Middle frontal gyrus (tissue), 1 donor: Measurements from ENCODE around the gene KLF7.

Source experiments
- DNase-seq: peaks from one replicate; pipeline ENCODE4 v3.0.0-alpha.2; 2015; ENCODE audit warnings: low spot score; ENCODE audit errors: extremely low spot score

Gene KLF7

GRCh38 chr2:207150284-207150683 lies 15.5 kb downstream of the KLF7 start:
- no peak for DNase-seq

DNA sequence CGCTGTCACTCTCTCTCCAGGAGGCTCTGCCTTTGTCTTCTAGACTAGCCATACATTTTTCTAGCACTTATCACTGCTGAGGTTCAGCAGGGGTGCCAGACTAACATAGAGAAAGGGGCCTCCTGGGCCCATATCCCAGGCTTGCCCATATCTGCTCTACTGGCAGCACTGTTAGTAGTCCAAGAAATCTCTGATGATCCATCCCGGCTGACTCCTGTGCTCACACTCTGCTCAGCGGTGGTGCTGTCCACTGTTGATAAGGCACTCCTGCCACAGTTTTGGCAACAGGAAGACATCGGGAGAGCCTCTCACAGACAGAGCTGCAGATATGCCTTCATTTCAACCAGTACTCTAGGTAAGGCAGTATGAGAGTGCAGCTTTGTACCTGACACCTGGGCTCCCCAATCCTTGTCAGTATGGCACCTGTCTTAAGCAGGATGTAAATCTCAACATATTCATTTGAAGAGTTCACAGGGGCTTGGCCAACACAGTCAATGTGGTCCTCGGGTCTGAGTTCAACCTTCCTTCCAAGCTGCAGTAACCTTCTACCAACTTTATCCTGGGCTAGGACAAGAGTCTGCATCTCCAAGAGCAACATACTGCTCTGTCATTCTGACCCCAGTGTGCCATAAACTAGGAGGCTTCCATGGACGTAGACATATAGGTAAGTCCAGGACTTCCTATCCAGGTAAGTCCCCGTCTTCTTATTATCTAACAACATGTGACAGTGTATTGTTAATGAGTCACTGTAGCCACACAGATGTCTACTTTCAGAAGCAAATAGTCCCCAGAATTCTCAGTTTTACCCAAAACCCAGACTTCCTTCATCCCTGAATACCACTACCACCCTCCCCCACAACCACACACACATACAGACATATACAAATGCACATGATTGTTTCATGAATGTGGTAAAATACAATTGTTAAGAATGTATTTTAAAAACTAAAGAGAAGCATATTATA lies 16.2 kb downstream of the KLF7 start:
- DNase-seq = no peak

DNA sequence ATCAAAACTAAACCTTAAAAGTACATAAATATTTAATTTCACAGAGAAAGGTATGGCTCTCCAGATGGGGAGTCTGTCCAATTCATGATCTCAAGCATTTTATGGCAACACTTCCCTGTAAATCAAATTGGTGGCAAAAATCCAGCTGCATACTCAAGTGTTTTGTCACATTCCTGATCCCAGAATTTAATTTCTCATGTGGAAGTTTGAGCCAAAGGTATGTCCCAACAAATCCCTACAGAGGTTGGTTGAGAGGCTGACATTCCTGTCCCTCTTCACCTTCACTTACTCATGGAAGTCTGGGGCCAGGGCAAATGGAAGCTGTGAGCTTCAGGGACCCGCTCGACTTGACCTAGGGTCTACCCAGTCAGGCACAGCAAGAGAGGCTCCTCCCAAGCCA lies 17.7 kb downstream of the KLF7 start:
- DNase-seq = no peak

GRCh38 chr2:207144173-207144785 lies 21.5 kb downstream of the KLF7 start:
- no peak for DNase-seq

GRCh38 chr2:207143215-207144172 lies 22.3 kb downstream of the KLF7 start:
- no peak for DNase-seq

DNA sequence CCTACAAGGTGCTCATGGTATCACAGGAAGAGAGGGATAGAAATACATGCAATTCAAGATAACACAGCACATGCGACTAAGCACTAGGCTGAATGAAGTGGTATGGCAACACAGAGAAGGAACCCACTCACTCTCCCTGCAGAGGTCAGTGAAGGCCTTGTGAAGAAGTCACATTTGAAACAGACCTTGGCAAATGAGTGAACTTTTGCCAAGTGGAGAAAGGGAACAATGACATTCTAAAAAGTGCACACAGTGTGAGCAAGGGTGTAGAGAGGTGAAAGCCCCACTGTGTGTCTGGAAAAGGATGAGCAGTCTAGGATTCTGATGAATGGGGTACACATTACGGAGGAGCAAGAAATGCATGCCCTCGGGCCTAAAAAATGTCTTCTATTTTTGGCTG lies 23.3 kb downstream of the KLF7 start:
- no peak for DNase-seq

- no peak for DNase-seq
Observed at GRCh38 chr2:207141386-207141785, 24.4 kb downstream of the KLF7 start.

DNA sequence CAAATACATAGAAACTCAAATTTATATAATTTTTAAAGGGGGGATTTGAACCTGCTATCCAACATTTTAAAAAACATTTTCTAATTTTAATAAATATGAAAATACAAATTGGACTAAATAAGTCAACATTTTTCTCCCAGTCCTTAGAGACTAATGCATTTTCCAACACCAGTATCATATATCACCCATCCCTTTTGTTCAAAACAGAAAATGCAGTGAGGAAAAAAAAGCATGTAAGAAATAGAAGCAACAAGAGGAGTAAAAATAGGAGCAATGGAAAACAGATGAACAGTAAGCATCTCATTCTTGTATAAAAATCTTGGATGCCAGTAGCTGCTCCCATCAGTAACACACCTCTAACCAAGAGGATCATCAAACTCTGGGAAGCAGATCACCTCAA lies 25.5 kb downstream of the KLF7 start:
- DNase-seq = no peak

DNA sequence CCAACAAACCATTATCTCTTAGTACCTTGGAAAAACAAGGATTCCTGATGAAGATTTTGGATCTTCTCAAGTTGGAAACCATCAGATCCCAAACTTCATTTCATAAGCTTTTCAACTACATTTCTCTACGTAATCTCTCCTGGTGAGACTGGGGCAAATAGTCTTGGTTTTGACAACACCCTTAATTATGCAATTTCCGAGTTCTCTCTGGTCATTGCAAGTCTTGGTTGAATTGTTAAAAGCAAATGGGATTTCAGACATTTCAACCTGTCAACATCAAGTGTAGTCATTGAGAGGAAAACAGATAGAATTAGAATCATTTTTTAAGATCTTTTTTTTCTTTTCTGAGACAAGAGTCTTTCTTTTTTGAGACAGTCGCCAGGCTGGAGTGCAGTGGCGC lies 26.2 kb downstream of the KLF7 start:
- DNase-seq = no peak

GRCh38 chr2:207138627-207139297 lies 27.0 kb downstream of the KLF7 start:
- no peak for DNase-seq

GRCh38 chr2:207137596-207138337 lies 28.0 kb downstream of the KLF7 start:
- DNase-seq = no peak

DNA sequence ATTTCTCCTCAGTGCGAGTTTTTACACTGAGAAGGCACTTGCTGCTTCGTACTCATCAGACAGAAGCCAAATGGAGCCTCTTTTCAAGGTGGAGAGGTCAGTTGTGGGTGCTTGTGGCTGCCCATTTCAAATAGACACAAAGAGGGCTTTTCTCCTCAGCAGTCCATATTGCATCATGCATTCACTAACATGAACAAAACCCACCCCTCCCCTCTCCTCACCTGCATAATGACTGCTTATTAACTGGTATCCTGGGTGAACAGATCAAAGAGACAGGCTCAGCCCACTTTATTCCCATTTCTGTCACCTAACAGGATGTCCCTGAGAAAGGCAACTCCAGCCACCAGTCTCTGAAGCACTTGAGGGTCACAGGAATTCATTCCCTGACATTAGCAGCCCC lies 28.9 kb downstream of the KLF7 start:
- DNase-seq = no peak

DNA sequence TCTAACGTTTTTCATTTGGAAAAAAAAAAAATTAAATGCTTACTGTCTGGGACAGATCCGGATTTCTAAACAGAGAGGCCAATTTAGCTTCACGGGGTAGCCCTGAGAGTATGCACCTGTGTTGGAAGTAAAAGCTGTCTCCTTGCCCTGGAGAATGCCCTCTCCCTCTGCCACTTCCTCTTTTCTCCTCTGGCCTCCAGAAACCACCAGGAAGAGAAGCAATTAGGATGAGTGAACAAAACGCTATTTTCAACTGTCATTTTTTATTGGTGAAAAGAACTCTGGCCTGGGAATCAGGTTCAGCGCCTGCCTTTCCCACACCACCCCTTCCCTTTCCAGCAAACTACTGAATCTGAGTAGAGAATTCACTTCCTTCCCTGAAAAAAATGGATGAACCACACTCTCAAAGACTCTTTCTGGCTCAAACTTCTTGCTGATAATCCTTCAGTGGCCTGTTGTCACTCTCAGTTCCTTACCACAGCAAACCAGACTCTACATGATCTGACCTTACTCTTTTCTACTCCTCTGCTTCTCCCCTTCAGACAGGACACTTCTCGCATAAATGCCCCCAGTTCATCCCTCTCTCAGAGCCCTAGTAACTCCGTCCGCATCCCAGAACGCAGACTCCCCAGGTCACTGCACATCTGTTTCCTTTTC lies 29.8 kb downstream of the KLF7 start:
- DNase-seq = no peak

GRCh38 chr2:207135340-207135739 lies 30.4 kb downstream of the KLF7 start:
- DNase-seq = no peak

- no peak for DNase-seq
Observed at GRCh38 chr2:207133820-207134519, 31.8 kb downstream of the KLF7 start.

DNA sequence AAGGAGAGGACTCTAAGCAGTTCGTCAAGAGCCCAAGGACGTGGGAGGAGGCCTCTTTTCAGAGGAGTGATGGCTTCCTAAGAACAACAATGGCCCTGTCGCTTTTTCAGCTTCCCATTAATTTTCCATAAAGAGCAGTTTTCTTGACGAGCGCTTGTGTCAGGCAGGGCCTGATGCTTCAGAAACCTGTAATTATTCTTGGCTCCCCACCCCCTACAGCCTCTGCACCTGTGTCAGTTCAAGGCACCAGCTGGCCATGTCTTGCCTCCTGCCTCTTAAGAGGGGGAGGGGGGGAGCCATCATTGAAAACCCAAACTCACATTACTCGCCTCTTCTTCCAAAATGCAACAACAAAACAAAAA lies 32.3 kb downstream of the KLF7 start:
- no peak for DNase-seq

DNA sequence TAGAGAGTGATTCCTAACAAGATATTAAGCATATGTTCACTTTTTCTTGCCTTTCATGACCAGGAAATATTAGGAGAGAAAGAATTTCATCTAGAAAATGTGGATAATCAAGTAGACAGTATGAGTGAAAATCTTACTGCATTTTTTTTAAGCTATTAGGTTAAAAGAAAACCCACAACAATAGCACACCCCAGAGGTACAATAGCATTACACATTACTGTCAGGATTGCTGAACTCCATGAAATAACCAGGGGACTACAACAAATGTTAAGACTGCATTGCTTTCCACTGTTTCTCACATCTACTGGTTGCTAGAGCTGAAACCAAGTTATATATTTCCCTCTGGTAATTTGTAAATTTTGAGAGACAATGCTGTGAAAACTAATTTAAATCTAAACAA lies 33.7 kb downstream of the KLF7 start:
- no peak for DNase-seq

- DNase-seq = no peak
Observed at GRCh38 chr2:207131594-207131993, 34.2 kb downstream of the KLF7 start.

- DNase-seq = no peak
Observed at GRCh38 chr2:207130958-207131521, 34.7 kb downstream of the KLF7 start.
